Measurements from ENCODE around the gene PROB1.

Gene PROB1

GRCh38 chr5:139392324-139392677 lies 2.6 kb downstream of the PROB1 start:
- no peak overlapping the region for H3K4ac ChIP-seq (ENCODE audit: low read length)
- H3K23ac ChIP-seq (ENCODE audit: low read depth, low read length, poor library complexity), result peak overlapping the region; percentile 98
- H3K18ac ChIP-seq (ENCODE audit: low read length), result peak overlapping the region; percentile 87
- peak overlapping the region; percentile 58 for H2BK15ac ChIP-seq (ENCODE audit: low read length)
- H3K27me3 ChIP-seq (ENCODE audit: control insufficient read depth in 3 of 3, insufficient read depth in 3 of 3, low read depth in 1 of 3, low read length in 3 of 3), result peaks cover 25 to 52% (median 46%) of the 10 kb centered on the region in 3 experiments
- peak overlapping the region; percentile 89 for H2AK5ac ChIP-seq (ENCODE audit: low read depth, low read length)
- H3K4me3 ChIP-seq (ENCODE audit: low read length in 2 of 2), result peak overlapping the region in 1 of 2 donors; percentile 72
- H3K4me1 ChIP-seq (ENCODE audit: control insufficient read depth in 2 of 2, insufficient read depth in 1 of 2, low read depth in 1 of 2, low read length in 2 of 2), result peaks cover 2 to 9% of the 10 kb centered on the region in 2 donors
- DNase-seq (ENCODE audit: low spot score), result no peak
- H3K9ac ChIP-seq (ENCODE audit: low read depth, low read length, poor library complexity), result peak overlapping the region; percentile 60
- peak overlapping the region; percentile 66 for H3K4me2 ChIP-seq (ENCODE audit: insufficient read depth, low read length, poor library complexity, severe bottlenecking)
- H4K91ac ChIP-seq (ENCODE audit: low read depth, low read length, poor library complexity), result no peak overlapping the region
- H4K8ac ChIP-seq (ENCODE audit: low read depth, low read length), result no peak overlapping the region
- H2BK120ac ChIP-seq (ENCODE audit: low read depth, low read length), result peak overlapping the region; percentile 91
- H2AFZ ChIP-seq (ENCODE audit: low read length), result peak overlapping the region; percentile 87
- WGBS, 2 donors (ENCODE audit: extremely low coverage in 2 of 2, insufficient read length in 2 of 2, insufficient replicate concordance in 1 of 2), result no CpG with 5 or more reads among the region's 36 CpGs
- H2BK12ac ChIP-seq (ENCODE audit: low read length), result peak overlapping the region; percentile 22
- no peak overlapping the region for H3K14ac ChIP-seq (ENCODE audit: low read length)
- H3K36me3 ChIP-seq (replicated peaks in 1 of 2; ENCODE audit: control insufficient read depth in 2 of 2, insufficient read depth in 2 of 2, low read length in 2 of 2), result no peaks in the 10 kb centered on the region
- H3K27ac ChIP-seq (replicated peaks; ENCODE audit: low read length), result no peak overlapping the region
- no peak overlapping the region for H2BK5ac ChIP-seq (ENCODE audit: low read length)
- H3K9me3 ChIP-seq (replicated peaks in 1 of 2; ENCODE audit: control insufficient read depth in 2 of 2, insufficient read depth in 1 of 2, low read depth in 1 of 2, low read length in 2 of 2), result peaks cover 0 to 17% of the 10 kb centered on the region in 2 donors
- H3K79me1 ChIP-seq (ENCODE audit: low read depth, low read length), result peaks cover 2% of the 10 kb centered on the region

DNA sequence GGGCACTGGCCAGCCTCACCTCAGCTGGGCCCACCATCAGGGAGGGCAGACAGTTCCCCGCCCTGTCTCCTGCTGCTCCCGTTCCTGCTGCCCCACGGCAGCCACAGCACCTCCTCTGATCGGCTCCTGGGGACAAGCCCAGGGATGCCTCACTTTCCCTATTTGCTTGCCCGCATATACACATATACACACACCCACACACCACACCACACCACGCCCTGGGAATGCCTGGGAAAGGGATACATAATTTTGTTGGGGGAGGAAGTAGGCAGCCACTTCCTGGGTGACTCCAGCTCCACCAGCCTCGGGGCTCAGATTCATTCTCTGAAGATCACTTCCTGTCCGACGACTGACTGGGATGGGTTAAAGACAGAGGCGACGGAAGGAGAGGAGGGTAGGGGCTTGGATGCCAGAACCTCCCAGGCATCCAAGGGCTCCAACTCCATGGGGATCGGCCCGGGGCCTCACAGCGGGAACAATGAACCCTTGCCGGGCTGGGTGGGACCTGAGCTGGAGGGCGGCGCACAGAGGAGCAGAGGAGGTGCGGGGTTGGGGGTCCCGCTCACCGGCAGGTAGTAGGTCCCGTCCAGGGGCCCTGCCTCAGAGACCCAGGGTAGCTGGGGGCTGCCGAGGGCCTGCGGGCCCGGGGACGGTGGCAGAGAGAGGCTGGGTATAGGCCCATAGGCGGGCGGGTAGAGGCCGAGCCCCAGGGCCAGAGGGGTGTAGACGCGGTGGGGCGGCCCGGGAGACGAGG lies 3.2 kb downstream of the PROB1 start:
- Histone ChIP-seq H2BK120ac (ENCODE audit: low read depth, low read length) (peak overlapping the region; percentile 91), H2AK5ac (ENCODE audit: low read depth, low read length) (peak overlapping the region; percentile 89), H3K27me3 (ENCODE audit: control insufficient read depth in 3 of 3, insufficient read depth in 3 of 3, low read depth in 1 of 3, low read length in 3 of 3) (peaks cover 25 to 53% (median 46%) of the 10 kb centered on the region in 3 experiments), H4K8ac (ENCODE audit: low read depth, low read length) (no peak overlapping the region), H3K4ac (ENCODE audit: low read length) (peak overlapping the region; percentile 90), H3K9ac (ENCODE audit: low read depth, low read length, poor library complexity) (peak overlapping the region; percentile 60), H3K4me1 (ENCODE audit: control insufficient read depth in 2 of 2, insufficient read depth in 1 of 2, low read depth in 1 of 2, low read length in 2 of 2) (peaks cover 2 to 9% of the 10 kb centered on the region in 2 donors), H2AFZ (ENCODE audit: low read length) (no peak overlapping the region), H3K23ac (ENCODE audit: low read depth, low read length, poor library complexity) (peak overlapping the region; percentile 97), H4K91ac (ENCODE audit: low read depth, low read length, poor library complexity) (no peak overlapping the region), H2BK12ac (ENCODE audit: low read length) (peak overlapping the region; percentile 19), H3K27ac (replicated peaks; ENCODE audit: low read length) (no peak overlapping the region), H2BK15ac (ENCODE audit: low read length) (peak overlapping the region; percentile 58), H3K4me2 (ENCODE audit: insufficient read depth, low read length, poor library complexity, severe bottlenecking) (peak overlapping the region; percentile 66), H3K18ac (ENCODE audit: low read length) (peak overlapping the region; percentile 87), H3K4me3 (ENCODE audit: low read length in 2 of 2) (no peak overlapping the region), H3K36me3 (replicated peaks in 1 of 2; ENCODE audit: control insufficient read depth in 2 of 2, insufficient read depth in 2 of 2, low read length in 2 of 2) (no peaks in the 10 kb centered on the region), H3K79me1 (ENCODE audit: low read depth, low read length) (peaks cover 2% of the 10 kb centered on the region), H3K9me3 (replicated peaks in 1 of 2; ENCODE audit: control insufficient read depth in 2 of 2, insufficient read depth in 1 of 2, low read depth in 1 of 2, low read length in 2 of 2) (peaks cover 0 to 17% of the 10 kb centered on the region in 2 donors), H3K14ac (ENCODE audit: low read length) (no peak overlapping the region), H2BK5ac (ENCODE audit: low read length) (no peak overlapping the region)
- DNase-seq (ENCODE audit: low spot score), result no peak
- no CpG with 5 or more reads among the region's 33 CpGs for WGBS, 2 donors (ENCODE audit: extremely low coverage in 2 of 2, insufficient read length in 2 of 2, insufficient replicate concordance in 1 of 2)

- peak overlapping the region; percentile 19 for H2BK12ac ChIP-seq (ENCODE audit: low read length)
- H2BK5ac ChIP-seq (ENCODE audit: low read length), result no peak overlapping the region
- H3K27ac ChIP-seq (replicated peaks; ENCODE audit: low read length), result no peak overlapping the region
- peak overlapping the region; percentile 60 for H2BK15ac ChIP-seq (ENCODE audit: low read length)
- H3K4me3 ChIP-seq (ENCODE audit: low read length in 2 of 2), result no peak overlapping the region
- H4K91ac ChIP-seq (ENCODE audit: low read depth, low read length, poor library complexity), result no peak overlapping the region
- H3K9me3 ChIP-seq (replicated peaks in 1 of 2; ENCODE audit: control insufficient read depth in 2 of 2, insufficient read depth in 1 of 2, low read depth in 1 of 2, low read length in 2 of 2), result peaks cover 0 to 17% of the 10 kb centered on the region in 2 donors
- H3K4me1 ChIP-seq (ENCODE audit: control insufficient read depth in 2 of 2, insufficient read depth in 1 of 2, low read depth in 1 of 2, low read length in 2 of 2), result peaks cover 2 to 9% of the 10 kb centered on the region in 2 donors
- H3K4ac ChIP-seq (ENCODE audit: low read length), result peak overlapping the region; percentile 90
- H3K9ac ChIP-seq (ENCODE audit: low read depth, low read length, poor library complexity), result no peak overlapping the region
- H3K14ac ChIP-seq (ENCODE audit: low read length), result no peak overlapping the region
- no peak for DNase-seq (ENCODE audit: low spot score)
- H2AK5ac ChIP-seq (ENCODE audit: low read depth, low read length), result peak overlapping the region; percentile 89
- peaks cover 2% of the 10 kb centered on the region for H3K79me1 ChIP-seq (ENCODE audit: low read depth, low read length)
- peak overlapping the region; percentile 69 for H2AFZ ChIP-seq (ENCODE audit: low read length)
- H3K4me2 ChIP-seq (ENCODE audit: insufficient read depth, low read length, poor library complexity, severe bottlenecking), result no peak overlapping the region
- no peak overlapping the region for H2BK120ac ChIP-seq (ENCODE audit: low read depth, low read length)
- no CpG with 5 or more reads among the region's 10 CpGs for WGBS, 2 donors (ENCODE audit: extremely low coverage in 2 of 2, insufficient read length in 2 of 2, insufficient replicate concordance in 1 of 2)
- H3K27me3 ChIP-seq (ENCODE audit: control insufficient read depth in 3 of 3, insufficient read depth in 3 of 3, low read depth in 1 of 3, low read length in 3 of 3), result peaks cover 25 to 62% (median 46%) of the 10 kb centered on the region in 3 experiments
- no peak overlapping the region for H4K8ac ChIP-seq (ENCODE audit: low read depth, low read length)
- H3K18ac ChIP-seq (ENCODE audit: low read length), result peak overlapping the region; percentile 55
- no peaks in the 10 kb centered on the region for H3K36me3 ChIP-seq (replicated peaks in 1 of 2; ENCODE audit: control insufficient read depth in 2 of 2, insufficient read depth in 2 of 2, low read length in 2 of 2)
- H3K23ac ChIP-seq (ENCODE audit: low read depth, low read length, poor library complexity), result peak overlapping the region; percentile 97
These were observed 4.0 kb downstream of the PROB1 start for GRCh38 chr5:139390639-139391569.
